ENCODE data around the gene TXNDC12. TPM values are rescaled to one million over a fixed set of nuclear protein-coding genes. Genes with fewer than 3 reads are reported as not detected.
"Not testable (repeated sequence)": the region's sequence is repeated elsewhere in the genome, so short reads cannot be mapped to it uniquely, and the experiment has no call there.

TXNDC12 gene
- 75.4 TPM for polyA plus RNA-seq

DNA sequence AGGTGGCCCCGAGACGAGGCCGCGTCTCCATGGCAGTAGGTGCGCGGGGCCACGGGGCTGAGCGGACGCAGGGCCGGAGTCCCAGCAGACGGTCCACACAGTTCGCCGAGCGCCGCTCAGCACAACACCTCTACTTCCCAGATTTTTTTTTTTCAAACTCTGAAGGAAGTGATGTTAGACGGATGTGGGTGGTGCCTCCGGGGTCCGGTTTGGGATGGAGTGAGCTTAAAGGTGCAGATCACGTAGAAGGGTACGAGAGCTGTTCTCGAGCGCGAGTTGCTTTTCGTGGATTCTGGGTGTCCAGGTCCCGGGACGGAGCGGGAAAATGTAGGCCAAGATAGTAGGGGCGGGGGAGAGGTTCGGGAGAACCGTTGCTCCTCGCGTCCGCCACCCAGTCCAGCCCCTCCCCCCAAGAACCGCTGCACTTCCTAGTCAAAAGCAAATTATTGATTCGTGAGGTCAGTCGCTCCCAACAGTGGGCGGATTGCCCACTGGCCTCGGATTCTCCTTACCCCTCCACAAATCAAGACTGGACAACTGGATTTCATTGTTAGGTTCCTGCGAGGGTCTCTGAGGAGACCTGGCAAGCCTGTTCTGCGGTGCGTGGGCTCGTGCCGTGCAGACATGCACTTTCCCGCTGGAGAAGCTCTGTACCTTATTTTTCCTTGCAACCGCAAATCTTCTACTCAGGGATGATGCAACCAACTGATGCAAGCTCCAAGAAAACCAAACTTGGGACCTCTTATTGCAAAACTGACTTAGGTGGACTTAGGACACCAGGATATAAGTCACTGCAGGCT, at the start of gene TXNDC12:
Gene TXNDC12, minus strand, starts transcription at position 126 of the 800 bp plus-strand sequence. Its CDS starts 95 bp downstream, at position 31.
- Mint-ChIP-seq H3K36me3 (no peaks in the 10 kb centered on the region), H3K9me3 (no peaks in the 10 kb centered on the region), H3K4me3 (peak within 1 kb of the TSS; percentile 92 to 99 (median 98))

DNA sequence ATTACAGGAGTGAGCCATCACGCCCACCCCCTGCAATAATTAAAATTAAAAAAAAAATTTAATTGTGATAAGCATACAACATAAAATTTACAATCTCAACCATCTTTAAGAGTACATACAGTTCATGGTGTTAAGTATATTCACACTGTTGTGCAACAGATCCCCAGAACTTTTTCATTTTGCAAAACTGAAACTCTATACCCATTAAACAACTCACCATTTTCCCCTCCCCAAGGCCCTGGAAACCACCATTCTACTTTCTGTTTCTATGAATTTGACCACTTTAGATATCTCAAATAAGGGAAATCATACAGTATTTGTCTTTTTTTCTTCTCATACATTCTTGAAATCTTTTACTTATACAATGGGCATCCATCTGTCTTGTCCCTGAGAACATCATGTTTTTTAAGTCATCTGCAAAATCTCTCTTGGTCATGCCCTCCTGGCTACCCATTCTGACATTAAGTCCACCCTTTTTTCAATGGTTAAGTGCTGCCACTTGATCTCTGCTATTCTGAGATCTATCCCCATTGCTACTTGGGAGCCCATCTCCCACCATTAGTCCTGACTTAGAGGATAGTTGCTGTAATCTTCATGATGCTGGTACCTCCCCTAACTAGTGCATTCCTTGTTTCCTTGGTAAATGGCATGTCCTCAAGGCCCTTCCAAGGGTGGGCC, 47.5 kb upstream of the TXNDC12 start:
- peaks cover 0 to 9% (median 4%) of the 10 kb centered on the region in 3 donors for H3K4me1 Mint-ChIP-seq
- no peaks in the 10 kb centered on the region for H3K9me3 Mint-ChIP-seq
- H3K27ac Mint-ChIP-seq = no peak overlapping the region
- H3K4me3 Mint-ChIP-seq = no peak overlapping the region
- no peaks in the 10 kb centered on the region for H3K36me3 Mint-ChIP-seq
- no peaks in the 10 kb centered on the region for H3K27me3 Mint-ChIP-seq

More for the DNA sequence above, at the start of gene TXNDC12:
- Mint-ChIP-seq H3K4me1 (peaks cover 36 to 49% (median 38%) of the 10 kb centered on the region in 3 donors), H3K27ac (peak within 1 kb of the TSS; percentile 86 to 98 (median 97)), H3K27me3 (no peaks in the 10 kb centered on the region)

DNA sequence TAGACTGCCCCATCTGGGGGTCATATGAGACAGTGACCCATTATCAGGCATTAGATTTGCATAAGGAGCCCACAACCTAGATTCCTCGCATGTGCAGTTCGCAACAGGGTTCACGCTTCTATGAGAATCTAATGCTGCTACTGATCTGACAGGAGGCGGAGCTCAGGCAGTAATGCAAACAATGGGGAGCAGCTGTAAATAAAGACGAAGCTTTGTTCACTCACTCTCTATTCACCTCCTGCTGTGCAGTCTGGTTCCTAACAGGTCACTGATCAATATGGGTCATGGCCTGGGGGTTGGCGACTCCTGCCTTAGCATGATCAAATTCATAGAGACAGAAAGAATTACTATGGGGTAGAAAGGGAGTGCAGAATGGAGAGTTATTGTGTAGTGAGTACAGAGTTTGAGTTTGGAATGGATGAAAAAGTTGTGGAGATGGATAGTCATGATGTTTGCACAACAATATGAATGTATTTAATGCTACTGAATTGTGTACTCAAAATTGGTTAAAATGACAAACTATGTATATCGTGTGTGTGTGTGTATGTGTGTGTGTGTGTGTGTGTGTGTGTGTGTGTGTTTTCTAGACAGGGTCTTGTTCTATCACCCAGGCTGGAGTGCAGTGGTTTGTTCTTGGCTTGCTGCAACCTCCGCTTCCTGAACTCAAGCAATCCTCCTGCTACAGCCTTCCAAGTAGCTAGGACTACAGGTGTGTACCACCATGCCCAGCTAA, 43.3 kb upstream of the TXNDC12 start:
- Mint-ChIP-seq H3K4me1 (peaks cover 0 to 9% (median 9%) of the 10 kb centered on the region in 3 donors), H3K27me3 (no peaks in the 10 kb centered on the region), H3K4me3 (no peak overlapping the region), H3K36me3 (no peaks in the 10 kb centered on the region), H3K27ac (no peak overlapping the region), H3K9me3 (peaks cover 0 to 5% (median 0%) of the 10 kb centered on the region in 3 donors)

- peaks cover 0 to 9% (median 4%) of the 10 kb centered on the region in 3 donors for H3K4me1 Mint-ChIP-seq
- no peaks in the 10 kb centered on the region for H3K27me3 Mint-ChIP-seq
- H3K9me3 Mint-ChIP-seq = peaks cover 0 to 5% (median 0%) of the 10 kb centered on the region in 3 donors
- no peak overlapping the region for H3K27ac Mint-ChIP-seq
- H3K36me3 Mint-ChIP-seq = peaks cover 4% of the 10 kb centered on the region
- peak overlapping the region in 3 of 4 donors; percentile 7 to 25 (median 8) for H3K4me3 Mint-ChIP-seq
Observed at GRCh38 chr1:52096216-52096615, 41.2 kb upstream of the TXNDC12 start.

GRCh38 chr1:52094300-52094699, 39.3 kb upstream of the TXNDC12 start:
- not testable (repeated sequence) for H3K4me1 Mint-ChIP-seq, H3K27ac Mint-ChIP-seq, H3K27me3 Mint-ChIP-seq, H3K4me3 Mint-ChIP-seq, H3K9me3 Mint-ChIP-seq, H3K36me3 Mint-ChIP-seq

DNA sequence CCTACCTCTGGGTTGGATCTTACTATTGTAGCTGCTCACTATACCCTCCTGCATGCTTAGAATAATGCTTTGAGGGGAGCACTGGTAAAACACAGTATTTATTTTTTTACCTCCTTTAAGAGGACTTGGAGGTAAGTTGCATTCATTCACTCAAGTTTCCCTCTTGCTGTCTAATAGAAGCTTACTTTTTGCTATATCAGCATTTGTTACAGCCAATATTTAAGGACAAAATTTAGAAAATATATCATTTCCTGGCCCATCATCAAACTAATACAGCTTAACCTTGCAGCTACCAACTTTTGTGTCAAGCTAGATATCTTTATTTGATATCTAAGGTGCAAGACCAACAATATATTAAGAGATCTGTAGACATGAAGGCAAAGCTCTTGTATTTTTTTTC, 32.9 kb upstream of the TXNDC12 start:
- not testable (repeated sequence) for H3K36me3 Mint-ChIP-seq, H3K4me1 Mint-ChIP-seq, H3K27me3 Mint-ChIP-seq, H3K9me3 Mint-ChIP-seq, H3K4me3 Mint-ChIP-seq
- H3K27ac Mint-ChIP-seq = peak overlapping the region in 1 of 3 donors; percentile 31

- peaks cover 5% of the 10 kb centered on the region for H3K36me3 Mint-ChIP-seq
- H3K9me3 Mint-ChIP-seq = no peaks in the 10 kb centered on the region
- no peaks in the 10 kb centered on the region for H3K27me3 Mint-ChIP-seq
- no peak overlapping the region for H3K27ac Mint-ChIP-seq
- H3K4me1 Mint-ChIP-seq = peaks cover 0 to 4% (median 0%) of the 10 kb centered on the region in 3 donors
- no peak overlapping the region for H3K4me3 Mint-ChIP-seq
Observed at GRCh38 chr1:52080014-52080415, 25.0 kb upstream of the TXNDC12 start.

GRCh38 chr1:52077277-52077676, 22.3 kb upstream of the TXNDC12 start:
- not testable (repeated sequence) for H3K36me3 Mint-ChIP-seq, H3K27me3 Mint-ChIP-seq, H3K27ac Mint-ChIP-seq, H3K9me3 Mint-ChIP-seq, H3K4me3 Mint-ChIP-seq, H3K4me1 Mint-ChIP-seq

- Mint-ChIP-seq H3K36me3 (peaks cover 5% of the 10 kb centered on the region), H3K27ac (no peak overlapping the region), H3K27me3 (no peaks in the 10 kb centered on the region), H3K9me3 (no peaks in the 10 kb centered on the region), H3K4me1 (peaks cover 10 to 24% (median 11%) of the 10 kb centered on the region in 3 donors), H3K4me3 (no peak overlapping the region)
Observed at GRCh38 chr1:52072291-52072690, 17.3 kb upstream of the TXNDC12 start.

- Mint-ChIP-seq H3K4me1 (peaks cover 10 to 24% (median 14%) of the 10 kb centered on the region in 3 donors), H3K27me3 (no peaks in the 10 kb centered on the region), H3K9me3 (no peaks in the 10 kb centered on the region), H3K27ac (no peak overlapping the region), H3K36me3 (peaks cover 5% of the 10 kb centered on the region), H3K4me3 (no peak overlapping the region)
Observed at GRCh38 chr1:52070704-52071103, 15.7 kb upstream of the TXNDC12 start.

DNA sequence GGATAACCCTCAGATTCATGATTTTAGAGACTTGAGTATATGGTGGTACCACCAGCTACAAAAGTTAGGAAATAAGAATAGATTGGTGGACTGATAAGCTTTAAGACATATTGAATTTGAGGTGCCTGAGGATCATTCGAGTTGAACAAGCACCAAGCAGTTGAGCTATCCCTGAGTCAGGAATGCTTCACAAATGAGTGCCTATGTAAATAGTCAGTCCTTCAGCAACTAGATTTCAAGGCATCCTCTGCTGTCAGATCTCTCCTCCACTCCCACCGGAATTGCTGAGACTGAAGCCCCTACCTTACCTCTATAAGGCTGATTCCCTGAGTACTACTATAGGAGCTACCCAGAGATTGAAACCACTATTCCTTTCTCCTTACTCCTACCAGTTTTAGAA, 8.2 kb upstream of the TXNDC12 start:
- peaks cover 2% of the 10 kb centered on the region for H3K36me3 Mint-ChIP-seq
- H3K4me1 Mint-ChIP-seq = peaks cover 13 to 22% (median 22%) of the 10 kb centered on the region in 3 donors
- no peak overlapping the region for H3K27ac Mint-ChIP-seq
- no peaks in the 10 kb centered on the region for H3K9me3 Mint-ChIP-seq
- H3K27me3 Mint-ChIP-seq = no peaks in the 10 kb centered on the region
- no peak overlapping the region for H3K4me3 Mint-ChIP-seq

DNA sequence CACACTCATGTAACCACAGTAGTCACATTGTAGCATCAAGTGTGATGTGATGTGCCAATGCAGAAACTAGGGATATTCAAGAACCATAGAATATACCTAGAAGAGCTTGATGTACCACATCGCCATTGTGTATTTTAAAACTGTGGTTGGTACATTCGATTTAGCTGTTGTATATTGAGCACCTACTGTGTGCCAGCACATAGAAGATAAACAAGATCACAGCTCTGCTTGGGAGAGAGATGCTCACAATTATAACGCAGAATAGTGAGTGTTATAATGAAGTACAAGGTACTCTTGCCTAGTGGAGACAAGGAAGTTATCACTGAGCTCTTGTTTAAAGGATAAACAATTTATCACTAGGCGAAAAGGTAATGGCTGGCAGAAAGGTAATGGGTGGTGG, 5.8 kb upstream of the TXNDC12 start:
- H3K4me1 Mint-ChIP-seq = peaks cover 21 to 30% (median 27%) of the 10 kb centered on the region in 3 donors
- no peaks in the 10 kb centered on the region for H3K9me3 Mint-ChIP-seq
- H3K36me3 Mint-ChIP-seq = no peaks in the 10 kb centered on the region
- H3K4me3 Mint-ChIP-seq = no peak overlapping the region
- no peak overlapping the region for H3K27ac Mint-ChIP-seq
- no peaks in the 10 kb centered on the region for H3K27me3 Mint-ChIP-seq

DNA sequence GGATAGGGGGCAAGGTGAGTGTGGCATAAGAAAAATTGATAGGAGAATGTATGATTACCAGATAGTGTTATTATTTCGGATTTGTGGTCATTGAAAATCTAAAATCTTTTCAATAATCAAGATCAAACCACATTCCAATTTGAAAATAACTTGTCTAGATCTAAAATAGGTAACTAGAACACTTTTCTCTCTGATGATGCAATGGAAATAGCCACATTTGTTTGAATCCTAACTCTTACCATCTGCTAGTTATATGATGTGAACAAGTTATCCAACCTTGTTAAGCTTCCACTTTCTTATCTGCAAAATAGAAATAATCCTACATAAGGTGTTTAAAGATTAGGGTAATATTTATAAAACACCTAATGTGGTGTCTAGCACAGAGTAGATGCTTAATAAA, 4.9 kb upstream of the TXNDC12 start:
- Mint-ChIP-seq H3K27ac (no peak overlapping the region), H3K9me3 (no peaks in the 10 kb centered on the region), H3K4me1 (peaks cover 21 to 31% (median 30%) of the 10 kb centered on the region in 3 donors), H3K36me3 (no peaks in the 10 kb centered on the region), H3K27me3 (no peaks in the 10 kb centered on the region), H3K4me3 (no peak overlapping the region)

- Mint-ChIP-seq H3K4me3 (peak overlapping the region in 1 of 4 donors; percentile 54), H3K9me3 (no peaks in the 10 kb centered on the region), H3K36me3 (no peaks in the 10 kb centered on the region), H3K27ac (peak overlapping the region in 1 of 3 donors; percentile 38), H3K4me1 (peaks cover 23 to 37% (median 35%) of the 10 kb centered on the region in 3 donors), H3K27me3 (no peaks in the 10 kb centered on the region)
Observed at GRCh38 chr1:52059321-52059720, 4.3 kb upstream of the TXNDC12 start.

DNA sequence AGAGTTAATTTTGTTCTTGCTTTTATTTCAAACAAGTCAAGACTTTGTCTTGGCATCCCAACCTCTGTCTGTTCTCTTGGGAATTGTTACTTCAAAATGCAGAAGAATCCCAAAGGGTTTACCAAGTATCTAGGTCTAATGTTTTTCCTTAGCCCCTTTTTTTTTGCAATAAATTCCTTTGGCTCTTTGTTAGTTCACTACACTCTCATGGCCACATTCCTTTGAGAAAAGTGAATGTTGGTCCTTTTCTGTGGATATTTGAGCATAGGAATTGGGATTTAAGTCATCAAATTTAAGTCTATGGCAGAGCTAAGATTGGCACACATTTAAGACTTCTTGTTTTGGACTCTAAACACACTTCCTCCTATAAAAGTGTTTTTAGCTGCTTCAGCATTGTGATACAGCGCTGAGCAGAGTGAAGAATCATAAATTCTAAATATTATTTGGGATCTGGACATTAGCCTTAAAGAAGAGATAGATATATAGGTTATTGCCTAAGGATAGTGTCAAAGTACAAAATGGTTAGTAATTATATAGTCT, 3.0 kb upstream of the TXNDC12 start:
- Mint-ChIP-seq H3K27me3 (no peaks in the 10 kb centered on the region), H3K4me1 (peaks cover 31 to 39% (median 39%) of the 10 kb centered on the region in 3 donors), H3K27ac (peak overlapping the region in 2 of 3 donors; percentile 56 to 86), H3K36me3 (no peaks in the 10 kb centered on the region), H3K9me3 (no peaks in the 10 kb centered on the region), H3K4me3 (peak overlapping the region; percentile 92 to 99 (median 98))
